ENCODE measurements around the gene PSMA1. TPM values are rescaled to one million over a fixed set of nuclear protein-coding genes. Genes with fewer than 3 reads are reported as not detected.
A peak's percentile ranks its signal among the peaks of the same experiment; 100 is the strongest.

Gene PSMA1
- total and polyA plus RNA-seq, 2 of the 13 experiments (the other 11 are each of a cell fraction or from before 2014, with no cell fraction given): 188 to 229 TPM

DNA sequence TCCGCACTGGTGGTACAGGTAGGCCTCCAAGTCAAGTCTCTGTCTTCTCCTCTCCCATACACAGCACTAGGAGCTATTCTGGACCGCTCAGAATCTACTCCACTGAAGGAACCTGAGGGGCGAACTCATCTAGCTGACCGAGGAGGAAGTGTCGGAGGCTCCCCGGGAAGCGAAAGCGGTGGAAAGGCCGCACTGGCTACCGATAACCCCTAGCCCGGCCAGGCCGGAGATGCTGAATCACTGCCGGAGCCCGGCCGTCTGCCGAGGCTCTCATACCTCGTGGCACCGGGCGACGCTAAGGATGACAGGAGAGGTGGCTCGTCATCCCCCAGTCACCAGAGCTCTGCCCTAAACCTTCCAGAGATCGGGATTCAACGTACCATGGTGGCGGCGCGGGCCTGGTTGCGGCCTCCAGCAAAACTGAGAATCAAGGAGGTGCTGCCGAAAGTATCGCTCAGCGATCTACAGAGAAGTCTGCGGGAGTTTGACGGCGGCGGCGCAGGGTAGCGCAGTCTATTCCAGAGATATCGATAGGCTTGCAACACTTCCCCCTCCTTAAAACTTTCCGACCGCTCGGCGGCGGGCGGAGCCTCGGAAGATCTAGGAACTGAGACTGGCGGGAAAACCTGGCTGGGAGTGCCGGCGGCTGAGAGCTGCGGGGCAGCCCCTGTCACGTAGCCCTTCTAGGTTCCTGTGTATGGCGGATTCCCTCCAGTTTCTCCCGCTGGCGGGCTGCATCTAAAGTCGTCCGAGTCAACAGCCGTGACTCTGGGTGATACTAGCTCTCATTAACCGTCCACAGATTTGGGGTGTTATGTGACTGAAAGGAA is at the start of gene PSMA1 (continued):
- TF ChIP-seq, protein P1, sequence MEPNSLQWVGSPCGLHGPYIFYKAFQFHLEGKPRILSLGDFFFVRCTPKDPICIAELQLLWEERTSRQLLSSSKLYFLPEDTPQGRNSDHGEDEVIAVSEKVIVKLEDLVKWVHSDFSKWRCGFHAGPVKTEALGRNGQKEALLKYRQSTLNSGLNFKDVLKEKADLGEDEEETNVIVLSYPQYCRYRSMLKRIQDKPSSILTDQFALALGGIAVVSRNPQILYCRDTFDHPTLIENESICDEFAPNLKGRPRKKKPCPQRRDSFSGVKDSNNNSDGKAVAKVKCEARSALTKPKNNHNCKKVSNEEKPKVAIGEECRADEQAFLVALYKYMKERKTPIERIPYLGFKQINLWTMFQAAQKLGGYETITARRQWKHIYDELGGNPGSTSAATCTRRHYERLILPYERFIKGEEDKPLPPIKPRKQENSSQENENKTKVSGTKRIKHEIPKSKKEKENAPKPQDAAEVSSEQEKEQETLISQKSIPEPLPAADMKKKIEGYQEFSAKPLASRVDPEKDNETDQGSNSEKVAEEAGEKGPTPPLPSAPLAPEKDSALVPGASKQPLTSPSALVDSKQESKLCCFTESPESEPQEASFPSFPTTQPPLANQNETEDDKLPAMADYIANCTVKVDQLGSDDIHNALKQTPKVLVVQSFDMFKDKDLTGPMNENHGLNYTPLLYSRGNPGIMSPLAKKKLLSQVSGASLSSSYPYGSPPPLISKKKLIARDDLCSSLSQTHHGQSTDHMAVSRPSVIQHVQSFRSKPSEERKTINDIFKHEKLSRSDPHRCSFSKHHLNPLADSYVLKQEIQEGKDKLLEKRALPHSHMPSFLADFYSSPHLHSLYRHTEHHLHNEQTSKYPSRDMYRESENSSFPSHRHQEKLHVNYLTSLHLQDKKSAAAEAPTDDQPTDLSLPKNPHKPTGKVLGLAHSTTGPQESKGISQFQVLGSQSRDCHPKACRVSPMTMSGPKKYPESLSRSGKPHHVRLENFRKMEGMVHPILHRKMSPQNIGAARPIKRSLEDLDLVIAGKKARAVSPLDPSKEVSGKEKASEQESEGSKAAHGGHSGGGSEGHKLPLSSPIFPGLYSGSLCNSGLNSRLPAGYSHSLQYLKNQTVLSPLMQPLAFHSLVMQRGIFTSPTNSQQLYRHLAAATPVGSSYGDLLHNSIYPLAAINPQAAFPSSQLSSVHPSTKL (CRISPR knock-in tag; IDR thresholded peaks at IDR 0.05): peak; percentile 77
- TF ChIP-seq MEF2D (CRISPR knock-in tag; IDR thresholded peaks at IDR 0.05) (peak; percentile 80), NR2C2 (CRISPR knock-in tag; IDR thresholded peaks at IDR 0.05; ENCODE audit: borderline replicate concordance) (peak; percentile 77), RNF2 (conservative IDR thresholded peaks at IDR 0.05; ENCODE audit: low read depth) (peak; percentile 53; the same call in 1 of the 2 replicates), SIX4 (CRISPR knock-in tag; IDR thresholded peaks at IDR 0.05) (no peak; the same call in 1 of the 2 replicates), USF2 (IDR thresholded peaks at IDR 0.05; ENCODE audit: low read depth, low read length) (no peak), USF2 (CRISPR knock-in tag; IDR thresholded peaks at IDR 0.05; ENCODE audit: borderline replicate concordance) (0 out of 2 replicates have a peak, but pooled peaks have one; percentile 40), TRAFD1 (CRISPR knock-in tag; IDR thresholded peaks at IDR 0.05; ENCODE audit: borderline replicate concordance) (no peak), KDM1A (CRISPR knock-in tag; IDR thresholded peaks at IDR 0.05) (no peak), ZNF224 (CRISPR knock-in tag; IDR thresholded peaks at IDR 0.05) (peak; percentile 96; the same call in 1 of the 2 replicates), NCOA1 (CRISPR knock-in tag; IDR thresholded peaks at IDR 0.05) (peak; percentile 65; the same call in 1 of the 2 replicates), ZNF382 (CRISPR knock-in tag; IDR thresholded peaks at IDR 0.05; ENCODE audit: borderline replicate concordance) (no peak), SP5 (CRISPR knock-in tag; IDR thresholded peaks at IDR 0.05; ENCODE audit: borderline replicate concordance, low read depth) (peak; percentile 70)
- TF ChIP-seq, protein P2, sequence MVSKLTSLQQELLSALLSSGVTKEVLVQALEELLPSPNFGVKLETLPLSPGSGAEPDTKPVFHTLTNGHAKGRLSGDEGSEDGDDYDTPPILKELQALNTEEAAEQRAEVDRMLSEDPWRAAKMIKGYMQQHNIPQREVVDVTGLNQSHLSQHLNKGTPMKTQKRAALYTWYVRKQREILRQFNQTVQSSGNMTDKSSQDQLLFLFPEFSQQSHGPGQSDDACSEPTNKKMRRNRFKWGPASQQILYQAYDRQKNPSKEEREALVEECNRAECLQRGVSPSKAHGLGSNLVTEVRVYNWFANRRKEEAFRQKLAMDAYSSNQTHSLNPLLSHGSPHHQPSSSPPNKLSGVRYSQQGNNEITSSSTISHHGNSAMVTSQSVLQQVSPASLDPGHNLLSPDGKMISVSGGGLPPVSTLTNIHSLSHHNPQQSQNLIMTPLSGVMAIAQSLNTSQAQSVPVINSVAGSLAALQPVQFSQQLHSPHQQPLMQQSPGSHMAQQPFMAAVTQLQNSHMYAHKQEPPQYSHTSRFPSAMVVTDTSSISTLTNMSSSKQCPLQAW (CRISPR knock-in tag; IDR thresholded peaks at IDR 0.05): peak; percentile 38; the same call in 1 of the 2 replicates
- TF ChIP-seq, protein P3, sequence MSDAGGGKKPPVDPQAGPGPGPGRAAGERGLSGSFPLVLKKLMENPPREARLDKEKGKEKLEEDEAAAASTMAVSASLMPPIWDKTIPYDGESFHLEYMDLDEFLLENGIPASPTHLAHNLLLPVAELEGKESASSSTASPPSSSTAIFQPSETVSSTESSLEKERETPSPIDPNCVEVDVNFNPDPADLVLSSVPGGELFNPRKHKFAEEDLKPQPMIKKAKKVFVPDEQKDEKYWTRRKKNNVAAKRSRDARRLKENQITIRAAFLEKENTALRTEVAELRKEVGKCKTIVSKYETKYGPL (CRISPR knock-in tag; IDR thresholded peaks at IDR 0.05): peak; percentile 78
- TF ChIP-seq, protein P4, sequence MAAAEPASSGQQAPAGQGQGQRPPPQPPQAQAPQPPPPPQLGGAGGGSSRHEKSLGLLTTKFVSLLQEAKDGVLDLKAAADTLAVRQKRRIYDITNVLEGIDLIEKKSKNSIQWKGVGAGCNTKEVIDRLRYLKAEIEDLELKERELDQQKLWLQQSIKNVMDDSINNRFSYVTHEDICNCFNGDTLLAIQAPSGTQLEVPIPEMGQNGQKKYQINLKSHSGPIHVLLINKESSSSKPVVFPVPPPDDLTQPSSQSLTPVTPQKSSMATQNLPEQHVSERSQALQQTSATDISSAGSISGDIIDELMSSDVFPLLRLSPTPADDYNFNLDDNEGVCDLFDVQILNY (CRISPR knock-in tag; conservative IDR thresholded peaks at IDR 0.05): peak; percentile 60; the same call in 1 of the 2 replicates
